Astrocyte of the cerebellum (primary cell): ENCODE measurements around the gene GLIPR2.

Source experiments
- DNase-seq: peaks from one replicate; pipeline ENCODE4 v3.0.0-alpha.2; 2011; ENCODE audit warnings: low read depth
- H3K4me3 ChIP-seq: 2 replicates; pipeline ENCODE4 v1.5.1; 2011; ENCODE audit warnings: mild to moderate bottlenecking, low read depth, low read length, moderate library complexity
- in situ Hi-C: cut with HindIII; loops from 2 replicates; pipeline ENCODE4 v1.10.0; 2017; ENCODE audit warnings: low sequenced_read_pairs
- TF ChIP-seq, protein P1 (sequence below): IDR thresholded peaks from 2 replicates; pipeline ENCODE4 v1.5.1; 2012; ENCODE audit warnings: low read length, low read depth, moderate library complexity, mild to moderate bottlenecking; ENCODE audit errors: missing control alignments

The GLIPR2 gene

DNA sequence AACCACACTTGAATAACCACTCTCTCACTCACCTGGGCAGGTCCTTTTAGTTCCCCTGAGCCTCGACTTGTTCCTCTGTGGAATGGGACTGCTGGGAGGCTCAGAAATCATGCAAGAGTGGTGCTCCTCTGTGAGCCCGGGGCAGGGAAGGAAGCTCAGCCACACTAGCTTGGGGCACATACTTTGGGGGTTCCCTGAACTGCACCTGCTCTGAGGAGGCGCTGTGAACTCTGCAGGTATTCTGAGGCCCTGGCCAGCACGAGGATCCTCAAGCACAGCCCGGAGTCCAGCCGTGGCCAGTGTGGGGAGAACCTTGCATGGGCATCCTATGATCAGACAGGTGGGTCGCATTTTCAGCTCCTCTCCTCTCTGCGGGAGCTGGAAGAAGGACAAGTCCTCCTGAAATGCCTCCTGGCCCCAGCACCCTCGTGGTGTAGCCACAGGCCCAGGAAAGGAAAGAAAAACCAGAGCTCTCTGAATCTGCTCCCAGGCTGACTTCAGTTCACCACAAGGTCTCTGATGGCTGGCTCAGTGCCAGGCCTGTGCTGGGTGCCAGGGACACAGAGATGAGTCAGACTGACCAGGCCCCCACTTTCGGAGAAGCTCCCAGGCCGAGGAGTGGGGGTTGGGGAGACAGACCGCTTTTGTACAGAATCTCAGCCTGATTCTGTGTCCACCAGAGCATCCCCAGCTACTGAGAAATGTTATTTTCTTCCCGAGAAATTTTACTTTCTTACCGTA is 11.9 kb downstream of the GLIPR2 start:
- TF ChIP-seq, protein P1, sequence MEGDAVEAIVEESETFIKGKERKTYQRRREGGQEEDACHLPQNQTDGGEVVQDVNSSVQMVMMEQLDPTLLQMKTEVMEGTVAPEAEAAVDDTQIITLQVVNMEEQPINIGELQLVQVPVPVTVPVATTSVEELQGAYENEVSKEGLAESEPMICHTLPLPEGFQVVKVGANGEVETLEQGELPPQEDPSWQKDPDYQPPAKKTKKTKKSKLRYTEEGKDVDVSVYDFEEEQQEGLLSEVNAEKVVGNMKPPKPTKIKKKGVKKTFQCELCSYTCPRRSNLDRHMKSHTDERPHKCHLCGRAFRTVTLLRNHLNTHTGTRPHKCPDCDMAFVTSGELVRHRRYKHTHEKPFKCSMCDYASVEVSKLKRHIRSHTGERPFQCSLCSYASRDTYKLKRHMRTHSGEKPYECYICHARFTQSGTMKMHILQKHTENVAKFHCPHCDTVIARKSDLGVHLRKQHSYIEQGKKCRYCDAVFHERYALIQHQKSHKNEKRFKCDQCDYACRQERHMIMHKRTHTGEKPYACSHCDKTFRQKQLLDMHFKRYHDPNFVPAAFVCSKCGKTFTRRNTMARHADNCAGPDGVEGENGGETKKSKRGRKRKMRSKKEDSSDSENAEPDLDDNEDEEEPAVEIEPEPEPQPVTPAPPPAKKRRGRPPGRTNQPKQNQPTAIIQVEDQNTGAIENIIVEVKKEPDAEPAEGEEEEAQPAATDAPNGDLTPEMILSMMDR: no peak
- in situ Hi-C loops: no loop called here
- no peak overlapping the region for H3K4me3 ChIP-seq
- DNase-seq: peak; percentile 97

DNA sequence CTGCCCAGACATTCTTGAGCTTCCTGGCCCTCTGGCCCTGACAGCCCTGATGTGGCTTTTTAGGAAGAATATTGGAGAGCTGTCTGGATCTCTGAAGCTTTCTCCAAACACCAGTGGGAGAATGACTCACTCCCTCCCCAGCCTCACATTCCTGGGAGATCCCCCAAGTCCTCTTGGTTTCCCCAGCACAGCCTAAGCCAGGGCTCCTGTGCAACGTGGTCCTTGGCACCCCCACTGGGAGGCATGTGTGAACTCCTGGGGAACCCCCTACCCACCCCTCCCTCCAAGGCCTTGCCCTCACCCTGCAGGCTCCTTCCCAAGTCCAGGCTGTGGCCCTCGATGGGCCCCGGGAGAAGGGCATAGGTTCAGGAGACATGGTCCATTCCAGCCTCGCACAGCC is 12.7 kb downstream of the GLIPR2 start:
- TF ChIP-seq, protein P1: no peak
- in situ Hi-C loops: no loop called here
- peak; percentile 75 for DNase-seq
- no peak overlapping the region for H3K4me3 ChIP-seq

GRCh38 chr9:36150574-36151315 is 14.2 kb downstream of the GLIPR2 start:
- in situ Hi-C loops: no loop called here
- TF ChIP-seq, protein P1: no peak
- DNase-seq: no peak
- no peak overlapping the region for H3K4me3 ChIP-seq

GRCh38 chr9:36151316-36152210 is 15.0 kb downstream of the GLIPR2 start:
- no peak for DNase-seq
- in situ Hi-C loops: no loop called here
- H3K4me3 ChIP-seq: no peak overlapping the region
- TF ChIP-seq, protein P1: no peak

DNA sequence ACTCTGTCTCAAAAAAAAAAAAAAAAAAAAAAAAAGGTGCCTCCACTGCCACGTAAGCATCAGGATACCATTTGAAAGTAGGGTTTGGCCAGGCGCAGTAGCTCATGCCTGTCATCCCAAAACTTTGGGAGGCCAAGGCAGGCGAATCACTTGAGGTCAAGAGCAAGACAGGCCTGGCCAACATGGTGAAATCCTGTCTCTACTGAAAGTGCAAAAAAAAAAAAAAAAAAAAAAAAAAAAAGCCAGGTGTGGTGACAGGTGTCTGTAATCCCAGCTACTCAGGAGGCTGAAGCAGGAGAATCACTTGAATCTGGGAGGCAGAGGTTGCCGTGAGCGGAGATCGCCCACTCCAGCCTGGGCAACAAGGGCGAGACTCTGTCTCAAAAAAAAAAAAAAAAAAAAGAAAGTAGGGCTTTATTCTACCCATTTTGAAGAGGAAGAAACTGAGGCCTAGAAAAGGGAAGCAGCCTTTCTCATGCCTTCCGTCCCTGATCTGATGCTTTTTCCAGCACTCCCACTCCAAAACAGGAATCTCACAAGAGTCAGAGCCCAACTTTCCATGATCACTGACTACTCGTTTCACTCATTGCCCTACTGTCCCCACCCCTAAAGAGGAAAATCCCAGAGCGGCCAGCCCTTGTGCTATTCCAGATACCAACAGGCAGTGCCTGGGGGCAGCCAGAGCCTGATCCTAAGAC is 16.4 kb downstream of the GLIPR2 start:
- in situ Hi-C loops: no loop called here
- no peak for DNase-seq
- TF ChIP-seq, protein P1: no peak
- no peak overlapping the region for H3K4me3 ChIP-seq

- TF ChIP-seq, protein P1: no peak
- DNase-seq: no peak
- in situ Hi-C loops: no loop called here
- no peak overlapping the region for H3K4me3 ChIP-seq
These were observed 17.2 kb downstream of the GLIPR2 start for GRCh38 chr9:36153746-36154145.
